Measurements from ENCODE around the gene CTBS.

Gene CTBS

GRCh38 chr1:84587099-84587498 lies 12.9 kb upstream of the CTBS start:
- H3K4me3 ChIP-seq (ENCODE audit: control insufficient read depth, low read depth, low read length) = no peak overlapping the region
- no peak for TF ChIP-seq CTCF (conservative IDR thresholded peaks at IDR 0.05; ENCODE audit: control insufficient read depth, insufficient read depth, low read depth, low read length)
- no peak for DNase-seq (ENCODE audit: low read depth)

GRCh38 chr1:84585803-84586202 lies 11.6 kb upstream of the CTBS start:
- no peak overlapping the region for H3K4me3 ChIP-seq (ENCODE audit: control insufficient read depth, low read depth, low read length)
- no peak for TF ChIP-seq CTCF (conservative IDR thresholded peaks at IDR 0.05; ENCODE audit: control insufficient read depth, insufficient read depth, low read depth, low read length)
- DNase-seq (ENCODE audit: low read depth) = no peak

GRCh38 chr1:84584126-84584525 lies 9.9 kb upstream of the CTBS start:
- no peak overlapping the region for H3K4me3 ChIP-seq (ENCODE audit: control insufficient read depth, low read depth, low read length)
- DNase-seq (ENCODE audit: low read depth) = no peak
- TF ChIP-seq CTCF (conservative IDR thresholded peaks at IDR 0.05; ENCODE audit: control insufficient read depth, insufficient read depth, low read depth, low read length) = no peak

DNA sequence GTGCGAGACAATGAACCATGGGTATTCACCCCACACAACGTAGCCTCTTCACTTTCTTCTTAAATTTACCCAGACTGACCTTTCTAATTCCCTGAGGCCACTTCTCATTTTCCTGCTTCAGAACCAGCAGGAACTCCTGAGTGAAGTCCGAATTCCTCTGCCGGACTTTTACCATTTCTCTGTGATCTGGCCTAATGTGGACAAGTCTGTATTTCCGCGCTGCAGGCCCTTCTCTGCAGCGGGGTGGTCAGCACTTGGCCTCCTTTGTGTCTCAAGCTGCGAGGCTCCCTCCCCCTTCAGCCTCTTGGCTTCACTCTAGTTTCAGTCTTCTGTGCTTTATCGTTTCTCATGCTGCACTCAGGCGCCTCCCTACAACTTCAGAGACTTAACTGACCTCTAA lies 9.4 kb upstream of the CTBS start:
- no peak for DNase-seq (ENCODE audit: low read depth)
- no peak for TF ChIP-seq CTCF (conservative IDR thresholded peaks at IDR 0.05; ENCODE audit: control insufficient read depth, insufficient read depth, low read depth, low read length)
- no peak overlapping the region for H3K4me3 ChIP-seq (ENCODE audit: control insufficient read depth, low read depth, low read length)

DNA sequence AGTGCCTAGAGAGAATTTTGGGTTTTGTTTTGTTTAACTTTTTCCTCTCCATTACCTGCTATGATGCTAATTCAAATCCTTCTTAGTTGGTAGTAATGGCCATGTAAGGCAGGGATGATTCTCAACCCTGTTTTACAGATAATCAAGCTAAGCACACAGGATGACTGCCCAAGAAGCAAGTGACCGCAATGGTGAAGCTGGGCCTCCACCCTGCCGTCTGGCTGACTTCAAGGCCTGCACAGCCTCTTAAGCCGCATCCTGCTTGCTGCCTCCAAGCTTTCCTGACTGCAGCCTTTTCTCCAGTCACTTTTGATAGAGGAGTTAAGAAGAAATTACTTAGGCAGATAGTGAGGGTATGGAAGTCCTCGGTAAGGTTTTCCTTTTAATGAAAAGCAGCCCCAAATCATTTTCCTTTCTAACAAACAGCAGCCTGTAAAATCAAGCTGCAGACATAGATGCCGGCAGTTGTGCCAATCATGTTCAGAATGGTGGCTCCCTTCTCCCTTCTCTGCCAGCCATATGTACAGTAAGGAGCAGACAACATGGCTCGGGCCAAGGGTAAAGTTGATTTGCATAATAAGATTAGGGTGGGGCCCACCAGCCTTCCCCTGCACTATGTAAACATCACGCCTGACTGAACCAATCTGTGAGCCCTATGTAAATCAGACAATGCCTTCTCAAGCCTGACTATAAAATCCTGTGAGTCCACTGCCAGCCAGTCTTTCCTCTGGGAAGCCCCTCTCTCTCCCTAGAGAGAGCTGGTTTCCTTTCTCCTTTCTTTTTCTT lies 8.8 kb upstream of the CTBS start:
- no peak overlapping the region for H3K4me3 ChIP-seq (ENCODE audit: control insufficient read depth, low read depth, low read length)
- no peak for TF ChIP-seq CTCF (conservative IDR thresholded peaks at IDR 0.05; ENCODE audit: control insufficient read depth, insufficient read depth, low read depth, low read length)
- DNase-seq (ENCODE audit: low read depth) = no peak

DNA sequence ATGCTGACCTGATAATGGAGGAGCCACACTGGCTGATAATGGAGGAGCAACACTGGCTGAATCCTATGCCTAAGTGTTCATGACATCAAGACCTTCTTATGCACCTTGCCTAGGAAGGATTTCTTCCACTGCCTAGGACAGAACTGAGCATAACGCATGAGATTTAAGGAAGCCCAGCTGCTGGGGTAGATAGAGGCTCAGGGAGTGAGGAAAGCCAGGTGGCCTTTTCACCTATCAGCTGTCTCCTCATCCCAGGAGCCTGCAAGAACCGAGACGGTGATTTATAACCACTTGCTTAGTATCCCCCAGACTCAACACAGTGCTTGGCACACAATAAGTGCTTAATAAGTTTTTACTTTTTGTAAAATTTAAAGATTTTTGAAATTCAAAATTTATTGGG lies 7.4 kb upstream of the CTBS start:
- H3K4me3 ChIP-seq (ENCODE audit: control insufficient read depth, low read depth, low read length) = no peak overlapping the region
- TF ChIP-seq CTCF (conservative IDR thresholded peaks at IDR 0.05; ENCODE audit: control insufficient read depth, insufficient read depth, low read depth, low read length) = no peak

More for the DNA sequence above, 7.4 kb upstream of the CTBS start:
- no peak for DNase-seq (ENCODE audit: low read depth)
